Measurements from ENCODE around the gene ELF5. TPM values are rescaled to one million over a fixed set of nuclear protein-coding genes. Genes with fewer than 3 reads are reported as not detected.

The ELF5 gene
- total RNA-seq, 2 experiments from 2014 or later: not detected

DNA sequence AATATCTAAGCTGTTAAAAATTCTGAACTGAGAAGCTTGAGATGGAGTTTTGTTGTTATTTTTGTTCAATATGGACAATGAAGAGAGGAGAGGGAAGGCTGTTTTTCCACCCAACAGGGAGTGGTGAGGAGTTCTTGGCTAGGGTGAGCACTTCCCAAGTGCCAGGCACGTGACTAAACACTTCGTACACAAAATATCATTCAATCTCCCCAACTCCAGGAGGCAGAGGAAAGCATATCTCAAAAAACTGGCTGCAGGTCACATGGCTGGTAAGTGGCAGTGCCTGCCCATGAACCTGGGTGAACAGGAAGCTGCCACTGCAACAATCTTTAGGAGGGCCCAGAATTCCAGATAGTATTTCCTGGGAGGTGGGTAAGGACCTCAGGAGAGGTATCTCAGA lies 11.6 kb downstream of the ELF5 start:
- H3K9me3 Mint-ChIP-seq (ENCODE audit: insufficient read depth): no peaks in the 10 kb centered on the region
- no peak overlapping the region for H3K27ac Mint-ChIP-seq
- DNase-seq: no peak
- POLR2A ChIA-PET: no interaction called here
- H3K27me3 Mint-ChIP-seq (ENCODE audit: low read depth): peaks cover 11% of the 10 kb centered on the region
- ATAC-seq: no peak
- no peaks in the 10 kb centered on the region for H3K36me3 Mint-ChIP-seq (ENCODE audit: low read depth)
- no peaks in the 10 kb centered on the region for H3K4me1 Mint-ChIP-seq (ENCODE audit: low read depth)
- H3K4me3 Mint-ChIP-seq: no peak overlapping the region
- CTCF ChIA-PET: no interaction called here

GRCh38 chr11:34501500-34501899 lies 12.1 kb downstream of the ELF5 start:
- CTCF ChIA-PET: no interaction called here
- POLR2A ChIA-PET: no interaction called here
- no peaks in the 10 kb centered on the region for H3K9me3 Mint-ChIP-seq (ENCODE audit: insufficient read depth)
- DNase-seq (no peak), ATAC-seq (no peak)
- H3K36me3 Mint-ChIP-seq (ENCODE audit: low read depth): no peaks in the 10 kb centered on the region
- no peak overlapping the region for H3K4me3 Mint-ChIP-seq
- no peak overlapping the region for H3K27ac Mint-ChIP-seq
- H3K4me1 Mint-ChIP-seq (ENCODE audit: low read depth): no peaks in the 10 kb centered on the region
- H3K27me3 Mint-ChIP-seq (ENCODE audit: low read depth): peaks cover 11% of the 10 kb centered on the region

GRCh38 chr11:34499719-34500500 lies 13.7 kb downstream of the ELF5 start:
- no peaks in the 10 kb centered on the region for H3K36me3 Mint-ChIP-seq (ENCODE audit: low read depth)
- ATAC-seq: no peak
- H3K4me3 Mint-ChIP-seq: no peak overlapping the region
- CTCF ChIA-PET: interaction anchor here (1.4 kb wide), 2 partner anchors 13 to 32 kb away, joined by 3 read pairs; no protein-coding TSS in a partner anchor
- no peak for DNase-seq
- no peaks in the 10 kb centered on the region for H3K9me3 Mint-ChIP-seq (ENCODE audit: insufficient read depth)
- POLR2A ChIA-PET: no interaction called here
- H3K4me1 Mint-ChIP-seq (ENCODE audit: low read depth): no peaks in the 10 kb centered on the region
- H3K27me3 Mint-ChIP-seq (ENCODE audit: low read depth): peaks cover 11% of the 10 kb centered on the region
- H3K27ac Mint-ChIP-seq: no peak overlapping the region

- H3K36me3 Mint-ChIP-seq (ENCODE audit: low read depth): no peaks in the 10 kb centered on the region
- H3K27ac Mint-ChIP-seq: no peak overlapping the region
- H3K9me3 Mint-ChIP-seq (ENCODE audit: insufficient read depth): no peaks in the 10 kb centered on the region
- no peak overlapping the region for H3K4me3 Mint-ChIP-seq
- ATAC-seq: no peak
- no peaks in the 10 kb centered on the region for H3K4me1 Mint-ChIP-seq (ENCODE audit: low read depth)
- DNase-seq: no peak
- CTCF ChIA-PET: interaction anchor here (1.2 kb wide), 1 partner anchor 130 kb away, joined by 3 read pairs; no protein-coding TSS in a partner anchor
- POLR2A ChIA-PET: no interaction called here
- peaks cover 13% of the 10 kb centered on the region for H3K27me3 Mint-ChIP-seq (ENCODE audit: low read depth)
These were observed 17.7 kb downstream of the ELF5 start for GRCh38 chr11:34495724-34496377.

- ChIA-PET CTCF (no interaction called here), POLR2A (no interaction called here)
- Mint-ChIP-seq H3K27me3 (ENCODE audit: low read depth) (peaks cover 13% of the 10 kb centered on the region), H3K36me3 (ENCODE audit: low read depth) (no peaks in the 10 kb centered on the region), H3K27ac (no peak overlapping the region), H3K9me3 (ENCODE audit: insufficient read depth) (no peaks in the 10 kb centered on the region), H3K4me1 (ENCODE audit: low read depth) (no peaks in the 10 kb centered on the region), H3K4me3 (no peak overlapping the region)
- no peak for DNase-seq
- ATAC-seq: no peak
These were observed 18.3 kb downstream of the ELF5 start for GRCh38 chr11:34495239-34495723.

DNA sequence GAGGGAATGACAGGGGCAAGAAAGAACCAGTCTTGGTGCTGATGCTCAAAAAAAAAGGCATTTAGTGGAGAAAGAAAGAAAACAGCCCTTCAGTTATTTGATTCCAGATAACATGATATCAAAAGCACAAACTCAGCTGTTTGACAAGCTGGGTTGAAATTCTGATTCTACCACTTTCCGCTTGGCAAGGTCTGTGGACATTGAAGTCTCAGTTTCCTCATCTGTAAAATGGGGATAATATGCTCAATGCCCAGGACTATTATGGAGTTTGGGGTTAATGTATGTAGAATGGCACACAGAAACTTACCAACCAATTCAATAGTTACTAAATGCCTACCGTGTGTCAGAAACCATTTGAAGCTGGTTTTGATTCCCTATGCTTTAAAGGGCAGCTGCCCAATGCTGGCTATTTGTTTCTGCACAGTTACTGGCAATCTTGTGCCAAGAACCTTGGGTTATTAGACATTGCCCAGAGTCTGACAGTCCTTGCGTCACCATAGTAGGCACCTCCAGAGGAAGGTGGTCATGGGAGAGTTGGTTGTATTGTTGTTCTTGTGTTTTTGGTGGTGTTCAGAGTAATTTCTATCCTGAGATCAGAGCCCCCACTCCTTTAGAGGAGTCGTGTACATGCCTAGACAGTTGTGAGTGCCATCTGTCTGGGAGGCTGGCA lies 19.5 kb downstream of the ELF5 start:
- ChIA-PET CTCF (no interaction called here), POLR2A (interaction anchor here (0.7 kb wide), 1 partner anchor 329 kb away, joined by 6 read pairs; no protein-coding TSS in a partner anchor)
- no peaks in the 10 kb centered on the region for H3K9me3 Mint-ChIP-seq (ENCODE audit: insufficient read depth)
- ATAC-seq (no peak), DNase-seq (no peak)
- H3K4me3 Mint-ChIP-seq: no peak overlapping the region
- H3K27me3 Mint-ChIP-seq (ENCODE audit: low read depth): peaks cover 8% of the 10 kb centered on the region
- no peaks in the 10 kb centered on the region for H3K36me3 Mint-ChIP-seq (ENCODE audit: low read depth)
- H3K27ac Mint-ChIP-seq: no peak overlapping the region
- H3K4me1 Mint-ChIP-seq (ENCODE audit: low read depth): no peaks in the 10 kb centered on the region

- no peak overlapping the region for H3K27ac Mint-ChIP-seq
- CTCF ChIA-PET: interaction anchor here (2.0 kb wide), 1 partner anchor 18 kb away, joined by 5 read pairs; no protein-coding TSS in a partner anchor
- DNase-seq (no peak), ATAC-seq (no peak)
- H3K4me3 Mint-ChIP-seq: no peak overlapping the region
- no peaks in the 10 kb centered on the region for H3K4me1 Mint-ChIP-seq (ENCODE audit: low read depth)
- H3K36me3 Mint-ChIP-seq (ENCODE audit: low read depth): no peaks in the 10 kb centered on the region
- POLR2A ChIA-PET: no interaction called here
- no peaks in the 10 kb centered on the region for H3K9me3 Mint-ChIP-seq (ENCODE audit: insufficient read depth)
- peaks cover 5% of the 10 kb centered on the region for H3K27me3 Mint-ChIP-seq (ENCODE audit: low read depth)
These were observed 20.1 kb downstream of the ELF5 start for GRCh38 chr11:34493468-34493867.

GRCh38 chr11:34492806-34493414 lies 20.7 kb downstream of the ELF5 start:
- no peak for ATAC-seq
- H3K36me3 Mint-ChIP-seq (ENCODE audit: low read depth): no peaks in the 10 kb centered on the region
- H3K9me3 Mint-ChIP-seq (ENCODE audit: insufficient read depth): no peaks in the 10 kb centered on the region
- no peaks in the 10 kb centered on the region for H3K4me1 Mint-ChIP-seq (ENCODE audit: low read depth)
- no peak overlapping the region for H3K4me3 Mint-ChIP-seq
- peaks cover 4% of the 10 kb centered on the region for H3K27me3 Mint-ChIP-seq (ENCODE audit: low read depth)
- H3K27ac Mint-ChIP-seq: no peak overlapping the region
- ChIA-PET POLR2A (no interaction called here), CTCF (interaction anchor here (0.8 to 2.0 kb wide), 17 partner anchors 12 to 495 kb away, joined by 3 to 13 read pairs (median 4); partner anchors contain the start of genes ABTB2 and CAT)
- peak; percentile 58 for DNase-seq

DNA sequence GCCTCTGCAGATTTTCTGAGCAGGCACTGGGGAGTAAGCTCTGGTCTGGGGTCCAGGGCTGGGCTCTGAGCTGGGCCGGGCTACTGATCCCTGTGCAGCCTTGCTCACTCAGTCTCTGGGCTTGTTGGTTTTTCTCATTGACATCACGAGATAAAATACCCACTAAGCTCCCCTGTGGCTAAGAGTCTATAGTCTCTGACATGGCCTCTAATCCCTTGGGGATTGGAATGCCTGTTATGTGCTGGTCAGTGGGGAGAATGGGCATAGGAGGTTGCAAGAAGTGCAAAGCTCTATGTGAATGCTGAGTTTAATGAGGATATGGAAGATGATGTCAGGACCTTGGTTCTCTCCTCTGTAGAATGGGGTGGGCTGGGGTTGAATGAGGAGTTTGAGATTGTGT lies 23.3 kb downstream of the ELF5 start:
- ChIA-PET CTCF (no interaction called here), POLR2A (interaction anchor here (0.6 kb wide), 1 partner anchor 42 kb away, joined by 3 read pairs; no protein-coding TSS in a partner anchor)
- Mint-ChIP-seq H3K4me3 (no peak overlapping the region), H3K27ac (no peak overlapping the region), H3K36me3 (ENCODE audit: low read depth) (no peaks in the 10 kb centered on the region), H3K4me1 (ENCODE audit: low read depth) (no peaks in the 10 kb centered on the region), H3K27me3 (ENCODE audit: low read depth) (peaks cover 4% of the 10 kb centered on the region), H3K9me3 (ENCODE audit: insufficient read depth) (no peaks in the 10 kb centered on the region)
- no peak for ATAC-seq
- DNase-seq: no peak

- H3K27me3 Mint-ChIP-seq (ENCODE audit: low read depth): no peaks in the 10 kb centered on the region
- POLR2A ChIA-PET: no interaction called here
- CTCF ChIA-PET: interaction anchor here (1.6 kb wide), 1 partner anchor 10 kb away, joined by 3 read pairs; no protein-coding TSS in a partner anchor
- H3K27ac Mint-ChIP-seq: no peak overlapping the region
- H3K36me3 Mint-ChIP-seq (ENCODE audit: low read depth): no peaks in the 10 kb centered on the region
- H3K4me1 Mint-ChIP-seq (ENCODE audit: low read depth): no peaks in the 10 kb centered on the region
- DNase-seq: no peak
- H3K9me3 Mint-ChIP-seq (ENCODE audit: insufficient read depth): no peaks in the 10 kb centered on the region
- no peak for ATAC-seq
- H3K4me3 Mint-ChIP-seq: no peak overlapping the region
These were observed 24.6 kb downstream of the ELF5 start for GRCh38 chr11:34488855-34489557.

DNA sequence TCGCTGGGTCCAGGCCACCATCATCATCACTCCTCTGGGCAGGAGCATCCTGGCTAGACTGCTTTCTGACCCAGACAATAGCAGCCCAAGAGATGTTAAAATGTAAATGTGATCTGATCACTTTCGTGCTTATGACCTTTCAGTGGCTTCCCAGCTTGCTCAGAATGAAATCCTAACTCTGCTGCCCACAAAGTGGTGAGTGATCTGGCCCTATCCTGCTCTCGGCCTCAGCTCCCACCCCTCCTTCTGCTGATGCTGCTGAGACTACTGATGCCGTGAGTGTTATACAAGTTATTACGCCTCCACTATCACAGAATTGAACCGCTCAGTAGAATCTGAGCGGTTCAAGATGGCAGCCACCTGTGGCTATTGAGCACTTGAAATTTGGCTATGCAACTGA lies 26.2 kb downstream of the ELF5 start:
- DNase-seq (no peak), ATAC-seq (no peak)
- CTCF ChIA-PET: interaction anchor here (1.0 to 1.1 kb wide), 2 partner anchors 25 to 106 kb away, joined by 3 read pairs; no protein-coding TSS in a partner anchor
- H3K4me3 Mint-ChIP-seq: no peak overlapping the region
- POLR2A ChIA-PET: no interaction called here
- peaks cover 4% of the 10 kb centered on the region for H3K27me3 Mint-ChIP-seq (ENCODE audit: low read depth)
- no peaks in the 10 kb centered on the region for H3K36me3 Mint-ChIP-seq (ENCODE audit: low read depth)
- no peaks in the 10 kb centered on the region for H3K9me3 Mint-ChIP-seq (ENCODE audit: insufficient read depth)
- H3K4me1 Mint-ChIP-seq (ENCODE audit: low read depth): no peaks in the 10 kb centered on the region
- H3K27ac Mint-ChIP-seq: no peak overlapping the region

Data from activated CD8-positive, alpha-beta T cell treated with anti-CD3 and anti-CD28 coated beads, Interleukin-2, amount 10 ng/mL, durations not matched to agents 7 days and 5 days (primary cell).